ENCODE data around the gene TOP2A. TPM values are rescaled to one million over a fixed set of nuclear protein-coding genes. Genes with fewer than 3 reads are reported as not detected.

TOP2A gene
- polyA plus RNA-seq, 1 of the 3 experiments (the other 2 are of a cell fraction), result 20.6 TPM

DNA sequence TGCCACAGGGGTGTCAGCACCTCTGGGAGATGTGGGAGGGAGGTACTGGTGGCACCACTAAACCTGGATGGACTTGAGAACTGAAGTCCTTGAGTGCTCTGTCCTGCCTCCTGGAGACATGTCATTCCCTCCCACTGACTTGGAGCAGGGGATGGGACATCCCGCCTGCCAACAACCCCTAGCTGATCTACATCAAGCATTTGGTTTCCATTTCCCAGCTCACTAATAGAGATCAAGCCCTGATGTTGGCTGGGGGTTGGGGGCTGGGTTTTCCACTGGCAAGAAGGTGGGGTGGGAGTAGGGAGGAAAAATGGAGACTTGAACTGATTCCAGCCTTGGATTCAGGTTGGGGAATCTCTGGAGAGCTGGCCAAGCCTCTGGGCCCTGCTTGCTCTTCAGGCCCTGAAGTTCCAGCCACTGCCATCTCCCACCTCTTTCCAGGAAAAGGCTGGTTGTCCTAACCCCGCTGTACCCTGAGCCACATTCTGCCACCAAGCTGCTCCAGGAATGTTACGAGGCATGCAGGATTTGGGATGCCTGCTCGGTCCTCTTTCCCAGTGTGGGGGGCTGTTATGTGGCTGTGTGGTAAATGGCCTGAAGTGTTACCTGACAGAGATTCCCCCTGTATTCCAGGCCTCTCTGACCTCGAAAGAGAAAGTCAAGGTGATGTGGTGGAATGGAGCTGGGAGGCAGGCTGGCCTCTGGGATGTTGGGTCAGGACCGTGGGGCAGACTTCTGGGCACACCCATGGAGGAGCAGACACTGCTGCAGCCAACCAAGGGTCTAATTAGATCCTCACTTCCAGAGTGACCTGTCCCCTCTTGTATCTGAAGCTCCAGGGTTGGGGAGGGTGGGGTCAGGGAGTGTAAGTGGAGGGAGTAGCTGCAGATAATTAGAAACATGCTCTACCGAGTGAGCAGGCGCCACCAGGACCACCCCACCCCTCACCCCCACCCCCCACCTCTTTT lies 42.2 kb upstream of the TOP2A start:
- TF ChIP-seq TCF12 (IDR thresholded peaks at IDR 0.05), result peak; percentile 46
- TF ChIP-seq GATA2 (CRISPR knock-in tag; IDR thresholded peaks at IDR 0.05), result peak; percentile 70; the same call in 1 of the 2 replicates
- TF ChIP-seq FOXJ3 (CRISPR knock-in tag; IDR thresholded peaks at IDR 0.05), result no peak
- TF ChIP-seq EP300 (IDR thresholded peaks at IDR 0.05; ENCODE audit: borderline replicate concordance in 1 of 2, low read depth in 1 of 2, low read length in 1 of 2), result peak in 1 of 2 experiments; percentile 84; a peak in 2 of 4 replicates
- TF ChIP-seq RCOR1 (IDR thresholded peaks at IDR 0.05; ENCODE audit: low read length), result peak; percentile 68
- TF ChIP-seq CHD2 (IDR thresholded peaks at IDR 0.05; ENCODE audit: low read length, partially characterized antibody), result peak; percentile 74
- Histone ChIP-seq H3F3A (replicated peaks; ENCODE audit: insufficient read depth) (peaks cover 9% of the 10 kb centered on the region), H3K36me3 (replicated peaks in 1 of 2; ENCODE audit: control insufficient read depth in 1 of 2, insufficient read depth in 2 of 2, low read length in 1 of 2) (peaks cover 11 to 12% of the 10 kb centered on the region in 2 experiments), H3K79me2 (ENCODE audit: insufficient read depth) (no peaks in the 10 kb centered on the region), H3K9me2 (no peaks in the 10 kb centered on the region), H3K27ac (ENCODE audit: low read depth in 2 of 2, low read length in 1 of 2) (peak overlapping the region in 1 of 2 experiments; percentile 92; a peak in 3 of 4 replicates), H3K4me1 (ENCODE audit: control insufficient read depth in 1 of 2, insufficient read depth in 2 of 2, low read depth in 1 of 2, low read length in 1 of 2) (peaks cover 30 to 73% of the 10 kb centered on the region in 2 experiments), H4K20me1 (ENCODE audit: insufficient read depth) (no peaks in the 10 kb centered on the region), H3K9me3 (no peaks in the 10 kb centered on the region), H3K27me3 (ENCODE audit: insufficient read depth) (no peaks in the 10 kb centered on the region), H3K9ac (no peak overlapping the region), H2AFZ (ENCODE audit: low read depth) (no peak overlapping the region), H3K4me3 (ENCODE audit: low read depth in 2 of 2, low read length in 1 of 2) (no peak overlapping the region), H3K4me2 (peak overlapping the region; percentile 74; the same call in 1 of the 2 replicates)
- DNase-seq, result peak; percentile 54
- WGBS (ENCODE audit: low lambda C conversion rate), result 70% methylated on average over 8 of the region's 8 CpGs
- ChIA-PET CTCF (interaction anchor here (0.8 to 16.9 kb wide), 13 partner anchors 12 to 157 kb away, joined by 3 to 265 read pairs (median 6); partner anchors contain the start of gene IGFBP4), POLR2A (interaction anchor here (1.3 to 2.8 kb wide), 5 partner anchors 8 to 153 kb away, joined by 3 to 15 read pairs (median 5); no protein-coding TSS in a partner anchor)

DNA sequence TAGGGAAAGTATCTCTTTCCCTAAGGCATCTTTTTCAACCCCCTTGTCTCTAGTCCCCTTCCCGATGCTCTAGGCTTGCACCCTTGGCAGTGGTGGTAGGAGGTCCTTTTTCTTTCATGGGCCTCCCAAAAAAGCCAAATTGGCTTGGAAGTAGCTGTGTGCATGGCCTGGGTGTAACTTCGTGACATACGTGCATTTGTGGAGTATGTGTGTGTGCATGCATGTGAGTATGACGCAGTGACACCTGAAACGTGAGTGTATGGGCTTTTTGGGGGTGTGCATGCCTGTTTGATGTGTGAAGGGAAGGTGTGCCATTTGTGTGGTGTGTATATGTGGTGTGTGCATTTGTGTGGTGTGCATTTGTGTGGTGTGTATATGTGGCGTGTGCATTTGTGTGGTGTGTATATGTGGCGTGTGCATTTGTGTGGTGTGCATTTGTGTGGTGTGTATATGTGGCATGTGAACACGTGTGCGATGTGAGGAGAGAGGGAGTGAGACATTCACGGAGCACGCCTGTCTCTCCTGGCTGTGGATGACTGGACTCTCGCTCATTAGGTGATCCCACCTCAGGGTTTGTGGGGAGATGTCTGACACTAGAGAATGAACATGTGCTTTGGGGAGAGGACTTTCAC lies 41.3 kb upstream of the TOP2A start:
- H3K9me2 ChIP-seq, result no peaks in the 10 kb centered on the region
- DNase-seq, result no peak
- H3K9me3 ChIP-seq, result no peaks in the 10 kb centered on the region
- no peaks in the 10 kb centered on the region for H4K20me1 ChIP-seq (ENCODE audit: insufficient read depth)
- H3K4me3 ChIP-seq (ENCODE audit: low read depth in 2 of 2, low read length in 1 of 2), result peak overlapping the region in 1 of 2 experiments; percentile 17; a peak in 1 of 4 replicates
- H3K27me3 ChIP-seq (ENCODE audit: insufficient read depth), result no peaks in the 10 kb centered on the region
- WGBS (ENCODE audit: low lambda C conversion rate), result 87% methylated on average over 12 of the region's 12 CpGs
- no peak overlapping the region for H2AFZ ChIP-seq (ENCODE audit: low read depth)
- peaks cover 11% of the 10 kb centered on the region for H3F3A ChIP-seq (replicated peaks; ENCODE audit: insufficient read depth)
- H3K27ac ChIP-seq (ENCODE audit: low read depth in 2 of 2, low read length in 1 of 2), result peak overlapping the region; percentile 68 to 92
- no peak for TF ChIP-seq RCOR1 (IDR thresholded peaks at IDR 0.05; ENCODE audit: low read length)
- TF ChIP-seq TAF1 (IDR thresholded peaks at IDR 0.05; ENCODE audit: borderline replicate concordance, low read depth, low read length), result no peak
- TF ChIP-seq, protein P1, sequence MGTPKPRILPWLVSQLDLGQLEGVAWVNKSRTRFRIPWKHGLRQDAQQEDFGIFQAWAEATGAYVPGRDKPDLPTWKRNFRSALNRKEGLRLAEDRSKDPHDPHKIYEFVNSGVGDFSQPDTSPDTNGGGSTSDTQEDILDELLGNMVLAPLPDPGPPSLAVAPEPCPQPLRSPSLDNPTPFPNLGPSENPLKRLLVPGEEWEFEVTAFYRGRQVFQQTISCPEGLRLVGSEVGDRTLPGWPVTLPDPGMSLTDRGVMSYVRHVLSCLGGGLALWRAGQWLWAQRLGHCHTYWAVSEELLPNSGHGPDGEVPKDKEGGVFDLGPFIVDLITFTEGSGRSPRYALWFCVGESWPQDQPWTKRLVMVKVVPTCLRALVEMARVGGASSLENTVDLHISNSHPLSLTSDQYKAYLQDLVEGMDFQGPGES (IDR thresholded peaks at IDR 0.05; ENCODE audit: low read depth, low read length), result no peak
- H3K9ac ChIP-seq, result peak overlapping the region; percentile 47; the same call in 1 of the 2 replicates
- CTCF ChIA-PET, result interaction anchor here (0.8 to 16.9 kb wide), 11 partner anchors 14 to 156 kb away, joined by 3 to 265 read pairs (median 7); partner anchors contain the start of genes IGFBP4 and TOP2A
- peak overlapping the region; percentile 74 for H3K4me2 ChIP-seq
- POLR2A ChIA-PET, result interaction anchor here (0.9 to 2.8 kb wide), 4 partner anchors 7 to 84 kb away, joined by 4 to 15 read pairs (median 6); partner anchors contain the start of genes IGFBP4 and TOP2A
- peaks cover 11 to 20% of the 10 kb centered on the region in 2 experiments for H3K36me3 ChIP-seq (replicated peaks in 1 of 2; ENCODE audit: control insufficient read depth in 1 of 2, insufficient read depth in 2 of 2, low read length in 1 of 2)
- H3K4me1 ChIP-seq (ENCODE audit: control insufficient read depth in 1 of 2, insufficient read depth in 2 of 2, low read depth in 1 of 2, low read length in 1 of 2), result peaks cover 30 to 81% of the 10 kb centered on the region in 2 experiments
- H3K79me2 ChIP-seq (ENCODE audit: insufficient read depth), result no peaks in the 10 kb centered on the region
